ENCODE measurements around the gene LIPC. TPM values are rescaled to one million over a fixed set of nuclear protein-coding genes. Genes with fewer than 3 reads are reported as not detected.

Gene LIPC
- polyA plus RNA-seq, 1 of the 3 experiments (the other 2 are of a cell fraction), result not detected

DNA sequence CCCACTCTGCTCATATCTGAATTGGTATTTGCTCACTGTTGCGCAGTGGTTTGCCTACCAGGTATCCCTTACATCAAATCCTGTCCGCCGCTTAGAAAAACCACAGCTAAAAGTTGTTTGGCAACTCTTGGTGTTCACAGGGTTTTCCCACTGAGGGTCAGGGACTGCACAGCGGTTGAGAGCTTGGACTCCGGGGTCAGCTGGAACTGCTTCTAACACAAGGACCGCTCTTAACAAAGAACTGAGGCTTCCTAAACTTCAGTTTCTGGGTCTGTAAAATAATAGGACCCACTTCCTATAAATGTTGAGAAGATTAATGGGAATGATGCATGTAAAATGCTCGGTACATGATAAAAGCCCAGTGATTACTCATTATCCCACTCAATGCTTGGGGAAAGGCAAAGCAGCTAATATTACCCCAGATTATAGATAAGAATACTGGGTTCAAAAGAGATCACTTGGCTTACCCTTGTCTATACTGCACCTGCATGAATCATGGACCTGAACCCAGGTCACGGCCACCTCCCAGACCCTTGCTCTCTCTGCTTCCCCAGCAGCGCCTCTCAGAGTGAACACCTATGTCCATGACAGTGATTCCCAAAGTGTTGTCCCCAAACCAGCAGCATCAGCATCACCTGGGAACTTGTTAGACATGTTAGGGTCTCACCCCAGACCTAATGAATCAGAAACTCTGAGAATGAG lies 36.1 kb downstream of the LIPC start (continued):
- TF ChIP-seq SMC3 (IDR thresholded peaks at IDR 0.05; ENCODE audit: low read depth, low read length) (no peak), RCOR1 (IDR thresholded peaks at IDR 0.05; ENCODE audit: low read length) (no peak)
- TF ChIP-seq, protein P1, sequence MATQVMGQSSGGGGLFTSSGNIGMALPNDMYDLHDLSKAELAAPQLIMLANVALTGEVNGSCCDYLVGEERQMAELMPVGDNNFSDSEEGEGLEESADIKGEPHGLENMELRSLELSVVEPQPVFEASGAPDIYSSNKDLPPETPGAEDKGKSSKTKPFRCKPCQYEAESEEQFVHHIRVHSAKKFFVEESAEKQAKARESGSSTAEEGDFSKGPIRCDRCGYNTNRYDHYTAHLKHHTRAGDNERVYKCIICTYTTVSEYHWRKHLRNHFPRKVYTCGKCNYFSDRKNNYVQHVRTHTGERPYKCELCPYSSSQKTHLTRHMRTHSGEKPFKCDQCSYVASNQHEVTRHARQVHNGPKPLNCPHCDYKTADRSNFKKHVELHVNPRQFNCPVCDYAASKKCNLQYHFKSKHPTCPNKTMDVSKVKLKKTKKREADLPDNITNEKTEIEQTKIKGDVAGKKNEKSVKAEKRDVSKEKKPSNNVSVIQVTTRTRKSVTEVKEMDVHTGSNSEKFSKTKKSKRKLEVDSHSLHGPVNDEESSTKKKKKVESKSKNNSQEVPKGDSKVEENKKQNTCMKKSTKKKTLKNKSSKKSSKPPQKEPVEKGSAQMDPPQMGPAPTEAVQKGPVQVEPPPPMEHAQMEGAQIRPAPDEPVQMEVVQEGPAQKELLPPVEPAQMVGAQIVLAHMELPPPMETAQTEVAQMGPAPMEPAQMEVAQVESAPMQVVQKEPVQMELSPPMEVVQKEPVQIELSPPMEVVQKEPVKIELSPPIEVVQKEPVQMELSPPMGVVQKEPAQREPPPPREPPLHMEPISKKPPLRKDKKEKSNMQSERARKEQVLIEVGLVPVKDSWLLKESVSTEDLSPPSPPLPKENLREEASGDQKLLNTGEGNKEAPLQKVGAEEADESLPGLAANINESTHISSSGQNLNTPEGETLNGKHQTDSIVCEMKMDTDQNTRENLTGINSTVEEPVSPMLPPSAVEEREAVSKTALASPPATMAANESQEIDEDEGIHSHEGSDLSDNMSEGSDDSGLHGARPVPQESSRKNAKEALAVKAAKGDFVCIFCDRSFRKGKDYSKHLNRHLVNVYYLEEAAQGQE (IDR thresholded peaks at IDR 0.05; ENCODE audit: low read depth, low read length), result no peak

DNA sequence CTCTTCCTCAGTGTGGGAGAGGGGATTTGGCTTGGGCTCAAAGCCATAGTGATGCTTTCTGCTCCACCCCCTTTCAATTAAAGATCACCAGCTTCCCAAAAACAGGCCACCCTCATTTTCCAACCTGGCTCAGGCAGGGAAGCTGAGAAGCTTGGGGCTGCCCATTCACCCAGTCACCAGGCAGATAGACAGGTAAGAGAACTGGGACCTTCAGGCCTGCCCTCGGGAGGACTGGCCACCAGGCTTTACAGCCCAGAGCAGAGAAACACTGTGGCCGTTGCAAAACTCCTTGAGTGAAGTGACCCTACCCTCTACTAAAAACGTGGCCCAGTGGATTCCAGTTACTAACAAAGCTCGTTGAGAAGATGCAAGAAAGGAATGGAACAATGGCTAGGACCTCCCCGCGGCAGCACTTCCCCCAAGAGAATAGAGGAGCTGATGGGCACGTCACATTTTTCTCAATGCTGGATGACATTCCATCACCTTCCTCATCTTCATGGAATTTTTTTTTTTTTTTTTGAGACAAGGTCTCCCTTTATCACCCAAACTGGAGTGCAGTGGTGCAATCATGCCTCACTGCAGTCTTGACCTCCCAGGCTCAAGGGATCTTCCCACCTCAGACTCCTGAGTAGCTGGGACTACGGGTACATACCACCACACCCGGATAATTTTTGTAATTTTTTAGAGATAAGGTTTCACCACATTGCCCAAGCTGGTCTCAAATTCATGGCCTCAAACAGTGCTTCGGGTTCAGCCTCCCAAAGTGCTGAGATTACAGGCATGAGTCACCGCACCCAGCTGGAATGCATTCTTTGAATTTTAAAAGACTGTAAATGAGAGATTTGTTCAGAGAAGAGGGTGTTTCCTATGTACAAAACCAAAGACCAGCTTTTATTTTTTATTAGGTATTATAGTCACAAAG lies 37.9 kb downstream of the LIPC start:
- Histone ChIP-seq H3K9me3 (no peaks in the 10 kb centered on the region), H3K79me2 (ENCODE audit: insufficient read depth) (no peaks in the 10 kb centered on the region), H2AFZ (ENCODE audit: low read depth) (no peak overlapping the region; the same call in 1 of the 2 replicates), H4K20me1 (ENCODE audit: insufficient read depth) (no peaks in the 10 kb centered on the region), H3K36me3 (replicated peaks in 1 of 2; ENCODE audit: control insufficient read depth in 1 of 2, insufficient read depth in 2 of 2, low read length in 1 of 2) (no peaks in the 10 kb centered on the region), H3K9ac (no peak overlapping the region), H3K27me3 (ENCODE audit: insufficient read depth) (no peaks in the 10 kb centered on the region), H3F3A (replicated peaks; ENCODE audit: insufficient read depth) (no peaks in the 10 kb centered on the region), H3K4me3 (ENCODE audit: low read depth in 2 of 2, low read length in 1 of 2) (no peak overlapping the region), H3K9me2 (no peaks in the 10 kb centered on the region), H3K27ac (ENCODE audit: low read depth in 2 of 2, low read length in 1 of 2) (peak overlapping the region in 1 of 2 experiments; percentile 49; a peak in 2 of 4 replicates), H3K4me2 (peak overlapping the region; percentile 32; the same call in 1 of the 2 replicates), H3K4me1 (ENCODE audit: control insufficient read depth in 1 of 2, insufficient read depth in 2 of 2, low read depth in 1 of 2, low read length in 1 of 2) (peaks cover 0 to 29% of the 10 kb centered on the region in 2 experiments; a peak in 2 of 4 replicates)
- ChIA-PET CTCF (interaction anchor here (0.8 kb wide), 1 partner anchor 200 kb away, joined by 3 read pairs; no protein-coding TSS in a partner anchor), POLR2A (no interaction called here)
- no peak for DNase-seq
- 42% methylated on average over 11 of the region's 11 CpGs for whole genome bisulfite sequencing (ENCODE audit: low lambda C conversion rate)
- TF ChIP-seq, protein P1 (IDR thresholded peaks at IDR 0.05; ENCODE audit: low read depth, low read length), result 0 out of 2 replicates have a peak, but pooled peaks have one; percentile 10
- TF ChIP-seq, protein P2, sequence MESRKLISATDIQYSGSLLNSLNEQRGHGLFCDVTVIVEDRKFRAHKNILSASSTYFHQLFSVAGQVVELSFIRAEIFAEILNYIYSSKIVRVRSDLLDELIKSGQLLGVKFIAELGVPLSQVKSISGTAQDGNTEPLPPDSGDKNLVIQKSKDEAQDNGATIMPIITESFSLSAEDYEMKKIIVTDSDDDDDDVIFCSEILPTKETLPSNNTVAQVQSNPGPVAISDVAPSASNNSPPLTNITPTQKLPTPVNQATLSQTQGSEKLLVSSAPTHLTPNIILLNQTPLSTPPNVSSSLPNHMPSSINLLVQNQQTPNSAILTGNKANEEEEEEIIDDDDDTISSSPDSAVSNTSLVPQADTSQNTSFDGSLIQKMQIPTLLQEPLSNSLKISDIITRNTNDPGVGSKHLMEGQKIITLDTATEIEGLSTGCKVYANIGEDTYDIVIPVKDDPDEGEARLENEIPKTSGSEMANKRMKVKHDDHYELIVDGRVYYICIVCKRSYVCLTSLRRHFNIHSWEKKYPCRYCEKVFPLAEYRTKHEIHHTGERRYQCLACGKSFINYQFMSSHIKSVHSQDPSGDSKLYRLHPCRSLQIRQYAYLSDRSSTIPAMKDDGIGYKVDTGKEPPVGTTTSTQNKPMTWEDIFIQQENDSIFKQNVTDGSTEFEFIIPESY (IDR thresholded peaks at IDR 0.05; ENCODE audit: borderline replicate concordance, low read depth), result no peak
- TF ChIP-seq FOXM1 (IDR thresholded peaks at IDR 0.05; ENCODE audit: low read depth) (0 out of 2 replicates have a peak, but pooled peaks have one; percentile 75), GABPA (IDR thresholded peaks at IDR 0.05; ENCODE audit: low read depth) (no peak), TCF12 (IDR thresholded peaks at IDR 0.05) (peak; percentile 84), FOSL2 (IDR thresholded peaks at IDR 0.05; ENCODE audit: borderline replicate concordance, low read depth) (peak; percentile 92), TEAD4 (IDR thresholded peaks at IDR 0.05; ENCODE audit: borderline replicate concordance, insufficient read depth) (peak; percentile 81), RXRA (IDR thresholded peaks at IDR 0.05; ENCODE audit: borderline replicate concordance, low read depth) (peak; percentile 51; the same call in 1 of the 2 replicates), POLR2AphosphoS5 (IDR thresholded peaks at IDR 0.05; ENCODE audit: low read depth, low read length) (peak; percentile 28; the same call in 1 of the 2 replicates), EP300 (IDR thresholded peaks at IDR 0.05; ENCODE audit: borderline replicate concordance in 1 of 2, low read depth in 1 of 2, low read length in 1 of 2) (peak in 1 of 2 experiments; percentile 69; a peak in 1 of 4 replicates)
- TF ChIP-seq, protein P3, sequence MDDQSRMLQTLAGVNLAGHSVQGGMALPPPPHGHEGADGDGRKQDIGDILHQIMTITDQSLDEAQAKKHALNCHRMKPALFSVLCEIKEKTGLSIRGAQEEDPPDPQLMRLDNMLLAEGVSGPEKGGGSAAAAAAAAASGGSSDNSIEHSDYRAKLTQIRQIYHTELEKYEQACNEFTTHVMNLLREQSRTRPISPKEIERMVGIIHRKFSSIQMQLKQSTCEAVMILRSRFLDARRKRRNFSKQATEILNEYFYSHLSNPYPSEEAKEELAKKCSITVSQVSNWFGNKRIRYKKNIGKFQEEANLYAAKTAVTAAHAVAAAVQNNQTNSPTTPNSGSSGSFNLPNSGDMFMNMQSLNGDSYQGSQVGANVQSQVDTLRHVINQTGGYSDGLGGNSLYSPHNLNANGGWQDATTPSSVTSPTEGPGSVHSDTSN (IDR thresholded peaks at IDR 0.05), result peak; percentile 46
- TF ChIP-seq, protein P4, sequence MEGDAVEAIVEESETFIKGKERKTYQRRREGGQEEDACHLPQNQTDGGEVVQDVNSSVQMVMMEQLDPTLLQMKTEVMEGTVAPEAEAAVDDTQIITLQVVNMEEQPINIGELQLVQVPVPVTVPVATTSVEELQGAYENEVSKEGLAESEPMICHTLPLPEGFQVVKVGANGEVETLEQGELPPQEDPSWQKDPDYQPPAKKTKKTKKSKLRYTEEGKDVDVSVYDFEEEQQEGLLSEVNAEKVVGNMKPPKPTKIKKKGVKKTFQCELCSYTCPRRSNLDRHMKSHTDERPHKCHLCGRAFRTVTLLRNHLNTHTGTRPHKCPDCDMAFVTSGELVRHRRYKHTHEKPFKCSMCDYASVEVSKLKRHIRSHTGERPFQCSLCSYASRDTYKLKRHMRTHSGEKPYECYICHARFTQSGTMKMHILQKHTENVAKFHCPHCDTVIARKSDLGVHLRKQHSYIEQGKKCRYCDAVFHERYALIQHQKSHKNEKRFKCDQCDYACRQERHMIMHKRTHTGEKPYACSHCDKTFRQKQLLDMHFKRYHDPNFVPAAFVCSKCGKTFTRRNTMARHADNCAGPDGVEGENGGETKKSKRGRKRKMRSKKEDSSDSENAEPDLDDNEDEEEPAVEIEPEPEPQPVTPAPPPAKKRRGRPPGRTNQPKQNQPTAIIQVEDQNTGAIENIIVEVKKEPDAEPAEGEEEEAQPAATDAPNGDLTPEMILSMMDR (IDR thresholded peaks at IDR 0.05), result no peak
